ENCODE measurements around the gene KIF26B. TPM values are rescaled to one million over a fixed set of nuclear protein-coding genes. Genes with fewer than 3 reads are reported as not detected.

The KIF26B gene
- total RNA-seq, 3 donors from 2014 or later = 0.03 to 0.24 (median 0.10) TPM

DNA sequence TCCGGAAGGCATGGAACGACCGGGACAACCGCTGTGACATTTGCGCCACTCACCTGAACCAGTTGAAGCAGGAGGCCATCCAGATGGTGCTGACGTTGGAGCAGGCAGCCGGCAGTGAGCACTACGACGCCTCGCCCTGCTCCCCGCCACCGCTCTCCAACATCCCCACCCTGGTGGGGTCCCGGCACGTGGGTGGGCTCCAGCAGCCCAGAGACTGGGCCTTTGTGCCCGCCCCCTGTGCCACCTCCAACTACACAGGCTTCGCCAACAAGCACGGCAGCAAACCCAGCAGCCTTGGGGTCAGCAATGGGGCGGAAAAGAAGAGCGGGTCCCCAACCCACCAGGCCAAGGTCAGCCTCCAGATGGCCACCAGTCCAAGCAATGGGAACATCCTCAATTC is 212.1 kb downstream of the KIF26B start:
- Mint-ChIP-seq H3K9me3 (no peaks in the 10 kb centered on the region), H3K27me3 (ENCODE audit: low read depth) (no peaks in the 10 kb centered on the region), H3K4me3 (no peak overlapping the region), H3K4me1 (ENCODE audit: low read depth) (no peaks in the 10 kb centered on the region), H3K36me3 (ENCODE audit: insufficient read depth) (no peaks in the 10 kb centered on the region)
- ATAC-seq (no peak), DNase-seq (no peak)

- H3K9me3 Mint-ChIP-seq = no peaks in the 10 kb centered on the region
- DNase-seq (no peak), ATAC-seq (no peak)
- H3K4me3 Mint-ChIP-seq = no peak overlapping the region
- H3K36me3 Mint-ChIP-seq (ENCODE audit: insufficient read depth) = no peaks in the 10 kb centered on the region
- H3K4me1 Mint-ChIP-seq (ENCODE audit: low read depth) = no peaks in the 10 kb centered on the region
- H3K27me3 Mint-ChIP-seq (ENCODE audit: low read depth) = peaks cover 3% of the 10 kb centered on the region
These were observed 215.5 kb downstream of the KIF26B start for GRCh38 chr1:245370175-245370825.

GRCh38 chr1:245370905-245371581 is 216.3 kb downstream of the KIF26B start:
- ATAC-seq (no peak), DNase-seq (no peak)
- Mint-ChIP-seq H3K36me3 (ENCODE audit: insufficient read depth) (no peaks in the 10 kb centered on the region), H3K4me3 (no peak overlapping the region), H3K9me3 (no peaks in the 10 kb centered on the region), H3K27me3 (ENCODE audit: low read depth) (peaks cover 3% of the 10 kb centered on the region), H3K4me1 (ENCODE audit: low read depth) (no peaks in the 10 kb centered on the region)

- Mint-ChIP-seq H3K4me1 (ENCODE audit: low read depth) (peaks cover 6% of the 10 kb centered on the region), H3K9me3 (no peaks in the 10 kb centered on the region), H3K36me3 (ENCODE audit: insufficient read depth) (no peaks in the 10 kb centered on the region)
These were observed 218.3 kb downstream of the KIF26B start for GRCh38 chr1:245373131-245373530.

GRCh38 chr1:245375789-245376460 is 221.1 kb downstream of the KIF26B start:
- H3K4me3 Mint-ChIP-seq = no peak overlapping the region
- no peaks in the 10 kb centered on the region for H3K36me3 Mint-ChIP-seq (ENCODE audit: insufficient read depth)
- peaks cover 8% of the 10 kb centered on the region for H3K4me1 Mint-ChIP-seq (ENCODE audit: low read depth)
- H3K27me3 Mint-ChIP-seq (ENCODE audit: low read depth) = peaks cover 4% of the 10 kb centered on the region
- no peaks in the 10 kb centered on the region for H3K9me3 Mint-ChIP-seq
- DNase-seq (no peak), ATAC-seq (no peak)

More at GRCh38 chr1:245373131-245373530, 218.3 kb downstream of the KIF26B start:
- Mint-ChIP-seq H3K4me3 (no peak overlapping the region), H3K27me3 (ENCODE audit: low read depth) (peaks cover 4% of the 10 kb centered on the region)
- DNase-seq (no peak), ATAC-seq (no peak)

DNA sequence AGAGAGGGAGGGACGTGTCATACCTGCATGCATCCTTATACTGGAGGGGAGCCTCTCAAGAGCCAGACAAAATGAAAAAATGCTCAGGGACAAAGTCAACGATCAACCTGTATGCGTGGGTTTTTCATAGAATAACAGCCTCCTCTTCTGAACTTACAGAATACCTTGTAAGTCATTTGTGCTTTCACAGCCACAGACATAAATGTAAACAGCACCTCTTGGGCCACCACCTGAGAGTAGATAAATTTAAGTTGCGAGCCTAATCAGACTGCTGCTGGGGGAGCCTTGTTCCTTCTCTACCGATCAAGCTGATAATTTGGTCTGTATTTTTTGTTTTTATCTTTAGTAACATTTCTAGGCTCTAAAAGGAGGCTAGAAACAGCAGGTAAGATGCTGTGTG is 223.1 kb downstream of the KIF26B start:
- H3K4me3 Mint-ChIP-seq = no peak overlapping the region
- ATAC-seq = peak in 1 of 2 donors; percentile 29
- no peaks in the 10 kb centered on the region for H3K36me3 Mint-ChIP-seq (ENCODE audit: insufficient read depth)
- H3K9me3 Mint-ChIP-seq = no peaks in the 10 kb centered on the region
- H3K4me1 Mint-ChIP-seq (ENCODE audit: low read depth) = peaks cover 8% of the 10 kb centered on the region
- no peak for DNase-seq
- H3K27me3 Mint-ChIP-seq (ENCODE audit: low read depth) = peaks cover 4% of the 10 kb centered on the region

- Mint-ChIP-seq H3K4me3 (no peak overlapping the region), H3K4me1 (ENCODE audit: low read depth) (peaks cover 8% of the 10 kb centered on the region), H3K9me3 (no peaks in the 10 kb centered on the region), H3K27me3 (ENCODE audit: low read depth) (peaks cover 4% of the 10 kb centered on the region), H3K36me3 (ENCODE audit: insufficient read depth) (no peaks in the 10 kb centered on the region)
- peak; percentile 62 to 64 for ATAC-seq
- DNase-seq = no peak
These were observed 223.5 kb downstream of the KIF26B start for GRCh38 chr1:245378311-245378722.

GRCh38 chr1:245378745-245379144 is 224.0 kb downstream of the KIF26B start:
- no peak for ATAC-seq
- DNase-seq = no peak
- Mint-ChIP-seq H3K36me3 (ENCODE audit: insufficient read depth) (no peaks in the 10 kb centered on the region), H3K9me3 (no peaks in the 10 kb centered on the region), H3K4me1 (ENCODE audit: low read depth) (peaks cover 8% of the 10 kb centered on the region), H3K27me3 (ENCODE audit: low read depth) (peaks cover 4% of the 10 kb centered on the region), H3K4me3 (no peak overlapping the region)

GRCh38 chr1:245380790-245381535 is 226.2 kb downstream of the KIF26B start:
- Mint-ChIP-seq H3K9me3 (no peaks in the 10 kb centered on the region), H3K4me1 (ENCODE audit: low read depth) (peaks cover 8% of the 10 kb centered on the region), H3K36me3 (ENCODE audit: insufficient read depth) (no peaks in the 10 kb centered on the region), H3K4me3 (no peak overlapping the region), H3K27me3 (ENCODE audit: low read depth) (peaks cover 2% of the 10 kb centered on the region)
- DNase-seq = no peak
- no peak for ATAC-seq

- DNase-seq (no peak), ATAC-seq (no peak)
- Mint-ChIP-seq H3K4me1 (ENCODE audit: low read depth) (peaks cover 2% of the 10 kb centered on the region), H3K27me3 (ENCODE audit: low read depth) (no peaks in the 10 kb centered on the region), H3K9me3 (no peaks in the 10 kb centered on the region), H3K4me3 (no peak overlapping the region), H3K36me3 (ENCODE audit: insufficient read depth) (no peaks in the 10 kb centered on the region)
These were observed 228.2 kb downstream of the KIF26B start for GRCh38 chr1:245382981-245383380.

DNA sequence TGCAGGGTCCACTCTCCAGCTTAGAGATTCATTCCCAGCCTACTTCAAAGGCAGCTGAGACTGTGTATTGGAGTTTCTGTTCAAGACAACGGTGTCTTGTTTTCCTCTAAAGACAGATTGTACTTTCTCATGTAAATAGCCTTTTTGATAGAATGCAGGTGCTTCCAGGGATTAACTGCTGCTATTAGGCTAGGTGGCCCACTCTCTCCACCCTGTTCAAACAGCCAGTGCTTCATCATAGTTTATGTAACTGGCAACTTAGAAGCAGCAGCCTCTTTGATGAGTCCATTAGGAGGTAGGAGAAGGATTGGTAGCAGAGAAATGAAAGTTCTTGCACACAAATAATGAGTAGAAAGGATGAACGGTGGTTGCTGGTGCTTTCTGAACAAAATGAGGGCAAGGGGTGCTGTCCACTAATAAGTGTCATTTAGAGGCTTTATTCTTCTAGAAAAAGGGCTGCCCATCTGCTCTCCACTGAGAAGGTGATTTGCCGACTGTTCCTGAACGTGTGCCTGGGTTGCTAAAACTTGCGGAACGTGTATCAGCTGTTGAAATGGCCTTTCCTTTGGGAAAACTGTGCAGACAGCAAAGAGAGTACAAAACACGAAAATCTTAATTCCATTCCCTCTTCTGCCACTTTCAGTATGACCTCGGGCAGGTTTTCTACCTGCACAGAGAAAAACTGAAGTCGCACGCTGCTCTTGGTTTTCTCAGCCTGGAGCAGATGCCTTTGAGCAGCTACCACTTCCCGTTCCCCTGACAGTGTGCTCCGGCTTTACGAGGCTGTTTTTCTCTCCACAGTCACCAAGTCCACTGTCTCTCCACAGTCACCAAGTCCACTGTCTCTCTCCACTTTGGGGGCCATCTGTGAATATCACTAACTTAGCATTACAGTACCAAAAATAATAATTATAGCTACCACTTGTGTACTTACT is 228.9 kb downstream of the KIF26B start:
- H3K36me3 Mint-ChIP-seq (ENCODE audit: insufficient read depth) = no peaks in the 10 kb centered on the region
- H3K9me3 Mint-ChIP-seq = no peaks in the 10 kb centered on the region
- H3K4me1 Mint-ChIP-seq (ENCODE audit: low read depth) = no peaks in the 10 kb centered on the region
- ATAC-seq = no peak
- no peak for DNase-seq
- no peak overlapping the region for H3K4me3 Mint-ChIP-seq
- no peaks in the 10 kb centered on the region for H3K27me3 Mint-ChIP-seq (ENCODE audit: low read depth)

- Mint-ChIP-seq H3K4me3 (no peak overlapping the region), H3K9me3 (no peaks in the 10 kb centered on the region), H3K36me3 (ENCODE audit: insufficient read depth) (no peaks in the 10 kb centered on the region), H3K27me3 (ENCODE audit: low read depth) (no peaks in the 10 kb centered on the region), H3K4me1 (ENCODE audit: low read depth) (no peaks in the 10 kb centered on the region)
- DNase-seq (no peak), ATAC-seq (no peak)
These were observed 231.6 kb downstream of the KIF26B start for GRCh38 chr1:245386297-245386971.

GRCh38 chr1:245388687-245389086 is 233.9 kb downstream of the KIF26B start:
- Mint-ChIP-seq H3K4me3 (no peak overlapping the region), H3K9me3 (no peaks in the 10 kb centered on the region), H3K4me1 (ENCODE audit: low read depth) (no peaks in the 10 kb centered on the region), H3K36me3 (ENCODE audit: insufficient read depth) (no peaks in the 10 kb centered on the region), H3K27me3 (ENCODE audit: low read depth) (no peaks in the 10 kb centered on the region)
- DNase-seq (no peak), ATAC-seq (no peak)
